ENCODE measurements around the gene KPNA3. TPM values are rescaled to one million over a fixed set of nuclear protein-coding genes. Genes with fewer than 3 reads are reported as not detected.

Gene KPNA3
- total and polyA plus RNA-seq, 2 experiments from 2014 or later, result 30.5 to 55.7 TPM

GRCh38 chr13:49652355-49653305 lies 139.9 kb downstream of the KPNA3 start:
- ATAC-seq (peak; percentile 92), DNase-seq (ENCODE audit: low spot score) (peak; percentile 85)
- no peak overlapping the region for H3K4me2 ChIP-seq
- H2AFZ ChIP-seq, result no peak overlapping the region
- Mint-ChIP-seq H3K27ac (no peak overlapping the region), H3K36me3 (ENCODE audit: low read depth) (no peaks in the 10 kb centered on the region; the same call in 2 of the 3 replicates), H3K4me1 (peaks cover 4% of the 10 kb centered on the region; the same call in 2 of the 3 replicates), H3K9me3 (no peaks in the 10 kb centered on the region), H3K4me3 (no peak overlapping the region), H3K27me3 (ENCODE audit: insufficient read depth, low read depth, poor library complexity) (no peaks in the 10 kb centered on the region)
- no peaks in the 10 kb centered on the region for H3K9me2 ChIP-seq (ENCODE audit: insufficient read depth)
- no peak overlapping the region for H3K4me3 ChIP-seq
- no peak overlapping the region for H3K27ac ChIP-seq (ENCODE audit: low read depth)
- no peaks in the 10 kb centered on the region; the same call in 1 of the 2 replicates for H3K36me3 ChIP-seq (ENCODE audit: insufficient read depth)
- no peaks in the 10 kb centered on the region for H3K79me2 ChIP-seq (replicated peaks; ENCODE audit: insufficient read depth)
- H4K20me1 ChIP-seq (replicated peaks; ENCODE audit: insufficient read depth), result no peaks in the 10 kb centered on the region; the same call in 1 of the 2 replicates
- H3F3A ChIP-seq (replicated peaks; ENCODE audit: low read depth), result 0 out of 2 replicates have a peak, but pooled peaks cover 5% of the 10 kb centered on the region
- TF ChIP-seq CTCF (conservative IDR thresholded peaks at IDR 0.05; ENCODE audit: low read depth in 2 of 2), result peak; percentile 60 to 85
- no peak for TF ChIP-seq ZNF331 (CRISPR knock-in tag; IDR thresholded peaks at IDR 0.05; ENCODE audit: low read depth)
- H3K4me1 ChIP-seq (ENCODE audit: insufficient read depth), result no peaks in the 10 kb centered on the region
- H3K27me3 ChIP-seq (ENCODE audit: insufficient read depth), result no peaks in the 10 kb centered on the region

- H3K36me3 Mint-ChIP-seq (ENCODE audit: low read depth), result no peaks in the 10 kb centered on the region; the same call in 2 of the 3 replicates
- no peaks in the 10 kb centered on the region; the same call in 1 of the 2 replicates for H3K36me3 ChIP-seq (ENCODE audit: insufficient read depth)
- H3K4me1 Mint-ChIP-seq, result peaks cover 4% of the 10 kb centered on the region; the same call in 2 of the 3 replicates
- H4K20me1 ChIP-seq (replicated peaks; ENCODE audit: insufficient read depth), result no peaks in the 10 kb centered on the region; the same call in 1 of the 2 replicates
- no peak overlapping the region for H3K4me3 ChIP-seq
- H3K79me2 ChIP-seq (replicated peaks; ENCODE audit: insufficient read depth), result no peaks in the 10 kb centered on the region
- H3K27ac Mint-ChIP-seq, result no peak overlapping the region
- no peaks in the 10 kb centered on the region for H3K9me3 Mint-ChIP-seq
- H3F3A ChIP-seq (replicated peaks; ENCODE audit: low read depth), result 0 out of 2 replicates have a peak, but pooled peaks cover 5% of the 10 kb centered on the region
- no peak overlapping the region for H2AFZ ChIP-seq
- no peaks in the 10 kb centered on the region for H3K27me3 ChIP-seq (ENCODE audit: insufficient read depth)
- TF ChIP-seq POLR2AphosphoS5 (IDR thresholded peaks at IDR 0.05; ENCODE audit: low read depth), result no peak
- no peak for TF ChIP-seq EZH2phosphoT487 (IDR thresholded peaks at IDR 0.05; ENCODE audit: unreplicated experiment)
- no peak for TF ChIP-seq JUNB (IDR thresholded peaks at IDR 0.05; ENCODE audit: unreplicated experiment)
- TF ChIP-seq CREB1 (CRISPR knock-in tag; IDR thresholded peaks at IDR 0.05; ENCODE audit: low read depth), result no peak
- ATAC-seq (no peak), DNase-seq (ENCODE audit: low spot score) (no peak)
- no peak overlapping the region for H3K4me2 ChIP-seq
- no peak overlapping the region for H3K4me3 Mint-ChIP-seq
- H3K9me2 ChIP-seq (ENCODE audit: insufficient read depth), result no peaks in the 10 kb centered on the region
- no peaks in the 10 kb centered on the region for H3K27me3 Mint-ChIP-seq (ENCODE audit: insufficient read depth, low read depth, poor library complexity)
- H3K4me1 ChIP-seq (ENCODE audit: insufficient read depth), result no peaks in the 10 kb centered on the region
- no peak overlapping the region for H3K27ac ChIP-seq (ENCODE audit: low read depth)
Measured at GRCh38 chr13:49651570-49652354, 140.7 kb downstream of the KPNA3 start.

Data from GM23338 (cell line).